Measurements from ENCODE around the gene MACROH2A1.

The MACROH2A1 gene

GRCh38 chr5:135327429-135328127, 71.5 kb downstream of the MACROH2A1 start:
- TF ChIP-seq CTCF (IDR thresholded peaks at IDR 0.05; ENCODE audit: extremely low read depth, missing control alignments): no peak
- DNase-seq (ENCODE audit: low spot score): no peak

GRCh38 chr5:135326296-135327254, 72.5 kb downstream of the MACROH2A1 start:
- DNase-seq (ENCODE audit: low spot score): no peak
- no peak for TF ChIP-seq CTCF (IDR thresholded peaks at IDR 0.05; ENCODE audit: extremely low read depth, missing control alignments)

- TF ChIP-seq CTCF (IDR thresholded peaks at IDR 0.05; ENCODE audit: extremely low read depth, missing control alignments): no peak
- DNase-seq (ENCODE audit: low spot score): no peak
These were observed 74.0 kb downstream of the MACROH2A1 start for GRCh38 chr5:135324897-135325650.

- no peak for DNase-seq (ENCODE audit: low spot score)
- no peak for TF ChIP-seq CTCF (IDR thresholded peaks at IDR 0.05; ENCODE audit: extremely low read depth, missing control alignments)
These were observed 74.9 kb downstream of the MACROH2A1 start for GRCh38 chr5:135324160-135324559.

- no peak for DNase-seq (ENCODE audit: low spot score)
- TF ChIP-seq CTCF (IDR thresholded peaks at IDR 0.05; ENCODE audit: extremely low read depth, missing control alignments): no peak
These were observed 75.3 kb downstream of the MACROH2A1 start for GRCh38 chr5:135323701-135324132.

- DNase-seq (ENCODE audit: low spot score): no peak
- TF ChIP-seq CTCF (IDR thresholded peaks at IDR 0.05; ENCODE audit: extremely low read depth, missing control alignments): no peak
These were observed 75.8 kb downstream of the MACROH2A1 start for GRCh38 chr5:135323227-135323626.

Measured in GM20000 (cell line).